ENCODE measurements around the gene ERAL1. TPM values are rescaled to one million over a fixed set of nuclear protein-coding genes. Genes with fewer than 3 reads are reported as not detected.

ERAL1 gene
- total RNA-seq, 1 donor from 2014 or later = 26.1 TPM

DNA sequence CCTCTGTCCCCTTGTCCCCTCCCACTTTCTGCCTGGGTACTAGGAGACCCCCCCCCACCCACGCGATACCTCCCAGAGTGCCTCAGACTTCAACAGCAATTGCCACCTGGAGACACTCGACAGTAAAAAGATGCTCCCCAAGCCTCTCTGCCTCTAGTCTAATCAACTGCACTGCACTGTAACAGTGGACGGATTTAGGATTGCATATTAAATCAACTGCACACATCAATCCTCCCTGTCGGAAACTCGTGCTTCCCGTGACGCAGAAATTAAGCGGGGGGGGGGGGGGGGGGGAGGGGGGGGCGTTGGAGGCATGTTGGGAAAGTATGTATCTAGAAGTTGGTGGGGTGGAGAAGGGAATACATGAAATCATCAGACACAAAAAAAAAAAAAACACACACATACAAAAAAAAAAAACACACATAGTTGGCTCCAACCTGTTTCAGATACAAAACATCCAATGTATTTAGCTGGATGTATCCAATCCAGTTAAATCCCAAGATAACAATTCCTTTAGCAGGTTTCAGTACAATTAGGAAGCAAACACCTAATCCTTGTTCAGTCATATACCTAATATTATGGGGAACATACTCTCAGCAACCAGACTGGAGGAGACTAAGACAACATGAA, 42.0 kb upstream of the ERAL1 start:
- no peaks in the 10 kb centered on the region for H3K9me3 ChIP-seq
- peak overlapping the region; percentile 84 for H3K27ac ChIP-seq
- peak; percentile 47 to 51 for ATAC-seq
- intact Hi-C loops (cut with DNase I) = no loop called here
- peak overlapping the region; percentile 79 for H3K4me3 ChIP-seq
- no peak for DNase-seq
- H3K27me3 ChIP-seq (ENCODE audit: low read depth) = no peaks in the 10 kb centered on the region
- no peak for TF ChIP-seq CTCF (IDR thresholded peaks at IDR 0.05)
- peaks cover 35% of the 10 kb centered on the region for H3K4me1 ChIP-seq
- no peaks in the 10 kb centered on the region for H3K36me3 ChIP-seq

DNA sequence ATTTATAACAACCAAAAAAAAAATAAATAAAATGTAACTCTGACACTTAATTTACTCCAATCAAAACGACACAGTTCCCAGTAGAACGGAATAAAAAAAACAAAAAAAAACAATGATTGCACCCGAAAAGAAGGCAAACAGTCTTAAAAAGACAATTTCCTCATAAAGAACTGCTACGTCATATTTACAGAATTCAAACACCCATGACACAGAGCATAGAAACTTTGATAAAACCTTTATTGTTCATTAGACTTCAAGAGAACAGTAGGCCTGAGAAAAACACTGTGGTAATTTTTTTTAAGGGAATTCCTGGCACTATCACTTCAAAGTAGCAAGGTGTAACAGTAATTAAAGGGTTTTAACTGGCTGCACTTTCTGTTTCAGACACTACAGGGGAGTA, 38.3 kb upstream of the ERAL1 start:
- Histone ChIP-seq H3K9me3 (no peaks in the 10 kb centered on the region), H3K4me1 (peaks cover 7% of the 10 kb centered on the region), H3K27ac (no peak overlapping the region), H3K4me3 (no peak overlapping the region), H3K36me3 (no peaks in the 10 kb centered on the region), H3K27me3 (ENCODE audit: low read depth) (no peaks in the 10 kb centered on the region)
- DNase-seq = no peak
- no peak for TF ChIP-seq CTCF (IDR thresholded peaks at IDR 0.05)
- intact Hi-C loops (cut with DNase I) = no loop called here
- ATAC-seq = no peak

DNA sequence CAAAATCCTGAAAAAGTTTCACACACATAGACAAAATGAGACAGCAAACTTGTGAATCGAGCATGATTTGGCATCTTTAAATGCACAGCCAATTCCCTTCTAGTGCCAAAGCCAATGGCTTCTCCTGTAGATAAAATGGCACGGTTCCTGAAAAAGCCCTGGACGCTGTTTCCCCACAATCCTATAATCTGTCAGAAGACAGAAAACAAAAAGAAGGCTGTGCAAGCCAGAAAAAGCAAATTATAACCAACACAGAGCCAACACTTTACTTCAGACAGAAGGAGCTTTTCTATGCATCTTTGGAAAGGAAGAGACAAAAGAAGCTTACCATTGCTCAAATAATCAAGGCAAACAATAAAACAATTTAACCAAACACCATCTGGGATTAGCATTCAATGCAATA, 36.0 kb upstream of the ERAL1 start:
- no peaks in the 10 kb centered on the region for H3K27me3 ChIP-seq (ENCODE audit: low read depth)
- no peaks in the 10 kb centered on the region for H3K4me1 ChIP-seq
- no peak for TF ChIP-seq CTCF (IDR thresholded peaks at IDR 0.05)
- no peak overlapping the region for H3K4me3 ChIP-seq
- H3K9me3 ChIP-seq = no peaks in the 10 kb centered on the region
- no peaks in the 10 kb centered on the region for H3K36me3 ChIP-seq
- intact Hi-C loops (cut with DNase I) = no loop called here
- H3K27ac ChIP-seq = no peak overlapping the region
- ATAC-seq = no peak
- no peak for DNase-seq

- Histone ChIP-seq H3K27me3 (ENCODE audit: low read depth) (no peaks in the 10 kb centered on the region), H3K9me3 (no peaks in the 10 kb centered on the region), H3K27ac (no peak overlapping the region), H3K36me3 (no peaks in the 10 kb centered on the region), H3K4me3 (no peak overlapping the region), H3K4me1 (no peaks in the 10 kb centered on the region)
- intact Hi-C loops (cut with DNase I) = no loop called here
- TF ChIP-seq CTCF (IDR thresholded peaks at IDR 0.05) = no peak
- DNase-seq (no peak), ATAC-seq (no peak)
These were observed 35.2 kb upstream of the ERAL1 start for GRCh38 chr17:28819582-28819981.

DNA sequence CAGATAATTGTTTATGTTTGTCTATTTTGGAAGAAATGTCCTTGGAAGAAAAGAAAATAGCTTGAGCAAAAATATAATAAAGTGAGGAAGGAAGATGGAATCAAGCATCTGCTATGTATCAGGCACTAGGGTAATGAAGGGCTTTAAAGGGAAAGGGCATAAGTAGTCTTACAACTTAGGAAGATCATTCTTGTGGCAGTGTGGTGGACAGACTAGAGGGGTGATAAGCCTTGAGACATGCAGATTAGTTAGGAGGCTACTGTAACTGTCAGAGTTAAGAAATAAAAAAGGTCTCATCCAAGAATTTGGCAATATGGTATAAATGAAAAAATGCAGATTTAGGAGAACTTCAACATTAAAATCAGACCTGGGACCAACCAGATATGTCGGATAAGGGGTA, 27.1 kb upstream of the ERAL1 start:
- Histone ChIP-seq H3K9me3 (no peaks in the 10 kb centered on the region), H3K27me3 (ENCODE audit: low read depth) (no peaks in the 10 kb centered on the region), H3K4me3 (no peak overlapping the region), H3K4me1 (no peaks in the 10 kb centered on the region), H3K36me3 (peaks cover 9% of the 10 kb centered on the region), H3K27ac (no peak overlapping the region)
- DNase-seq (no peak), ATAC-seq (no peak)
- intact Hi-C loops (cut with DNase I) = no loop called here
- no peak for TF ChIP-seq CTCF (IDR thresholded peaks at IDR 0.05)

Measured in lower lobe of right lung (tissue), 2 donors.